HG02642 (cell line): ENCODE data around the gene SLC24A1.
A peak's percentile ranks its signal among the peaks of the same experiment; 100 is the strongest.

Source experiments
- ATAC-seq: cut with Tn5 transposase; IDR thresholded peaks from one replicate; pipeline ENCODE4 v1.9.1; 2021; ENCODE audit warnings: mild to moderate bottlenecking; ENCODE audit not compliant: unreplicated experiment, poor library complexity

Gene SLC24A1

GRCh38 chr15:65621638-65622037 lies at the start of gene SLC24A1:
Gene SLC24A1 (plus strand): TSS chr15:65621938. CDS start chr15:65624081, 2,143 bp downstream.
- no peak for ATAC-seq

GRCh38 chr15:65571971-65572370 lies 49.8 kb upstream of the SLC24A1 start:
- no peak for ATAC-seq

GRCh38 chr15:65576664-65577063 lies 45.1 kb upstream of the SLC24A1 start:
- no peak for ATAC-seq

GRCh38 chr15:65577129-65577996 lies 44.4 kb upstream of the SLC24A1 start:
- no peak for ATAC-seq

GRCh38 chr15:65578904-65579728 lies 42.6 kb upstream of the SLC24A1 start:
- no peak for ATAC-seq

- ATAC-seq, result no peak
Measured at GRCh38 chr15:65579762-65580161, 42.0 kb upstream of the SLC24A1 start.

GRCh38 chr15:65580287-65580686 lies 41.5 kb upstream of the SLC24A1 start:
- no peak for ATAC-seq

- ATAC-seq, result no peak
Measured at GRCh38 chr15:65583701-65584100, 38.0 kb upstream of the SLC24A1 start.

GRCh38 chr15:65584241-65584640 lies 37.5 kb upstream of the SLC24A1 start:
- no peak for ATAC-seq

GRCh38 chr15:65587094-65587493 lies 34.6 kb upstream of the SLC24A1 start:
- ATAC-seq, result no peak

GRCh38 chr15:65595960-65596359 lies 25.8 kb upstream of the SLC24A1 start:
- ATAC-seq, result no peak

GRCh38 chr15:65598468-65598867 lies 23.3 kb upstream of the SLC24A1 start:
- no peak for ATAC-seq

GRCh38 chr15:65599677-65600076 lies 22.1 kb upstream of the SLC24A1 start:
- ATAC-seq, result no peak

GRCh38 chr15:65603134-65603533 lies 18.6 kb upstream of the SLC24A1 start:
- no peak for ATAC-seq

- ATAC-seq, result no peak
Measured at GRCh38 chr15:65603559-65603958, 18.2 kb upstream of the SLC24A1 start.

GRCh38 chr15:65610871-65611718 lies 10.6 kb upstream of the SLC24A1 start, which contains the start of gene INTS14:
Gene INTS14 (minus strand): TSS chr15:65611131. CDS start chr15:65607380, 3,751 bp downstream.
- ATAC-seq, result peak; percentile 96

- no peak for ATAC-seq
Measured at GRCh38 chr15:65611888-65612615, 9.7 kb upstream of the SLC24A1 start.

GRCh38 chr15:65612616-65612946 lies 9.2 kb upstream of the SLC24A1 start:
- no peak for ATAC-seq

GRCh38 chr15:65612949-65613744 lies 8.6 kb upstream of the SLC24A1 start:
- no peak for ATAC-seq
